CD4-positive, alpha-beta T cell treated with Interleukin-15 for 4 hours (primary cell): Measurements from ENCODE around the gene ACADVL.
"Not testable (repeated sequence)": the region's sequence is repeated elsewhere in the genome, so short reads cannot be mapped to it uniquely, and the experiment has no call there.

ENCODE experiments used
- DNase-seq: peaks from one replicate; pipeline ENCODE4 v3.0.0-alpha.2; 2020; ENCODE audit warnings: low spot score

The ACADVL gene

GRCh38 chr17:7219812-7220592 lies at the start of gene ACADVL, which contains the start of gene DLG4:
TSS of gene ACADVL (plus strand) at chr17:7219938. CDS start at chr17:7219985, 47 bp downstream.
TSS of gene DLG4 (minus strand) at chr17:7219836.
- DNase-seq: peak; percentile 83

- not testable (repeated sequence) for DNase-seq
Observed at GRCh38 chr17:7172522-7173191, 47.1 kb upstream of the ACADVL start.

- DNase-seq: peak; percentile 37
Observed at GRCh38 chr17:7173687-7174602, 45.8 kb upstream of the ACADVL start.

- peak; percentile 2 for DNase-seq
Observed at GRCh38 chr17:7174603-7175326, 45.0 kb upstream of the ACADVL start.

GRCh38 chr17:7175330-7175733 lies 44.4 kb upstream of the ACADVL start:
- no peak for DNase-seq

GRCh38 chr17:7176107-7176840 lies 43.5 kb upstream of the ACADVL start:
- no peak for DNase-seq

- DNase-seq: no peak
Observed at GRCh38 chr17:7176841-7177190, 42.9 kb upstream of the ACADVL start.

GRCh38 chr17:7177191-7177953 lies 42.4 kb upstream of the ACADVL start:
- peak; percentile 68 for DNase-seq

GRCh38 chr17:7177954-7178477 lies 41.7 kb upstream of the ACADVL start:
- DNase-seq: no peak

- no peak for DNase-seq
Observed at GRCh38 chr17:7178973-7179316, 40.8 kb upstream of the ACADVL start.

- no peak for DNase-seq
Observed at GRCh38 chr17:7179317-7180254, 40.2 kb upstream of the ACADVL start, which contains the start of gene ASGR1. TSS of gene ASGR1 (minus strand) at chr17:7179370. CDS start at chr17:7178563, 807 bp downstream.

- DNase-seq: not testable (repeated sequence)
Observed at GRCh38 chr17:7182101-7182500, 37.6 kb upstream of the ACADVL start.

- no peak for DNase-seq
Observed at GRCh38 chr17:7183433-7184090, 36.2 kb upstream of the ACADVL start.

- DNase-seq: no peak
Observed at GRCh38 chr17:7184091-7184488, 35.6 kb upstream of the ACADVL start.

GRCh38 chr17:7184647-7185046 lies 35.1 kb upstream of the ACADVL start:
- no peak for DNase-seq

- DNase-seq: no peak
Observed at GRCh38 chr17:7186241-7186640, 33.5 kb upstream of the ACADVL start.

GRCh38 chr17:7190276-7190917 lies 29.3 kb upstream of the ACADVL start:
- no peak for DNase-seq

GRCh38 chr17:7191069-7191468 lies 28.7 kb upstream of the ACADVL start:
- no peak for DNase-seq
